GM19463 (cell line): Measurements from ENCODE around the gene IFT52.
A peak's percentile ranks its signal among the peaks of the same experiment; 100 is the strongest.
"Not testable (repeated sequence)": the region's sequence is repeated elsewhere in the genome, so short reads cannot be mapped to it uniquely, and the experiment has no call there.

Experiments
- ATAC-seq: cut with Tn5 transposase; IDR thresholded peaks from one replicate; pipeline ENCODE4 v1.9.1; 2021; ENCODE audit warnings: mild to moderate bottlenecking, moderate library complexity; ENCODE audit not compliant: unreplicated experiment

The IFT52 gene

GRCh38 chr20:43642548-43642947 lies 51.8 kb downstream of the IFT52 start:
- no peak for ATAC-seq

GRCh38 chr20:43650997-43651525 lies 60.3 kb downstream of the IFT52 start:
- no peak for ATAC-seq

- not testable (repeated sequence) for ATAC-seq
These were observed 61.0 kb downstream of the IFT52 start for GRCh38 chr20:43651650-43652184.

- ATAC-seq = no peak
These were observed 63.2 kb downstream of the IFT52 start for GRCh38 chr20:43653966-43654365.

GRCh38 chr20:43655176-43655575 lies 64.4 kb downstream of the IFT52 start:
- not testable (repeated sequence) for ATAC-seq

GRCh38 chr20:43655937-43656336 lies 65.2 kb downstream of the IFT52 start:
- no peak for ATAC-seq

GRCh38 chr20:43658069-43658722 lies 67.5 kb downstream of the IFT52 start:
- no peak for ATAC-seq

GRCh38 chr20:43658723-43659419 lies 68.1 kb downstream of the IFT52 start:
- no peak for ATAC-seq

GRCh38 chr20:43662943-43663655 lies 72.4 kb downstream of the IFT52 start:
- no peak for ATAC-seq

GRCh38 chr20:43665466-43666176 lies 74.9 kb downstream of the IFT52 start:
- no peak for ATAC-seq

- ATAC-seq = peak; percentile 75
These were observed 75.9 kb downstream of the IFT52 start, which contains the start of gene MYBL2 for GRCh38 chr20:43666376-43667328. TSS of gene MYBL2 (plus strand) at chr20:43667114. CDS start at chr20:43667284, 170 bp downstream.

- ATAC-seq = peak; percentile 25
These were observed 76.8 kb downstream of the IFT52 start for GRCh38 chr20:43667341-43668132.

- no peak for ATAC-seq
These were observed 78.6 kb downstream of the IFT52 start for GRCh38 chr20:43669332-43669731.

GRCh38 chr20:43670423-43670822 lies 79.7 kb downstream of the IFT52 start:
- no peak for ATAC-seq

- no peak for ATAC-seq
These were observed 85.6 kb downstream of the IFT52 start for GRCh38 chr20:43676368-43676767.

- ATAC-seq = no peak
These were observed 90.2 kb downstream of the IFT52 start for GRCh38 chr20:43680981-43681380.

GRCh38 chr20:43681468-43681942 lies 90.8 kb downstream of the IFT52 start:
- ATAC-seq = peak; percentile 21

- ATAC-seq = peak; percentile 93
These were observed 91.3 kb downstream of the IFT52 start for GRCh38 chr20:43681991-43682410.
